ENCODE results near the gene TMEM256. TPM values are rescaled to one million over a fixed set of nuclear protein-coding genes. Genes with fewer than 3 reads are reported as not detected.

Gene TMEM256
- total RNA-seq, 2 donors from 2014 or later = 133 to 175 TPM

GRCh38 chr17:7408863-7409262, 5.0 kb upstream of the TMEM256 start:
- 89 to 92% methylated on average over 3 to 6 of the region's 6 CpGs for WGBS, 2 experiments (ENCODE audit: insufficient coverage in 1 of 2, insufficient read length in 1 of 2)
- H3K27ac Mint-ChIP-seq = no peak overlapping the region

DNA sequence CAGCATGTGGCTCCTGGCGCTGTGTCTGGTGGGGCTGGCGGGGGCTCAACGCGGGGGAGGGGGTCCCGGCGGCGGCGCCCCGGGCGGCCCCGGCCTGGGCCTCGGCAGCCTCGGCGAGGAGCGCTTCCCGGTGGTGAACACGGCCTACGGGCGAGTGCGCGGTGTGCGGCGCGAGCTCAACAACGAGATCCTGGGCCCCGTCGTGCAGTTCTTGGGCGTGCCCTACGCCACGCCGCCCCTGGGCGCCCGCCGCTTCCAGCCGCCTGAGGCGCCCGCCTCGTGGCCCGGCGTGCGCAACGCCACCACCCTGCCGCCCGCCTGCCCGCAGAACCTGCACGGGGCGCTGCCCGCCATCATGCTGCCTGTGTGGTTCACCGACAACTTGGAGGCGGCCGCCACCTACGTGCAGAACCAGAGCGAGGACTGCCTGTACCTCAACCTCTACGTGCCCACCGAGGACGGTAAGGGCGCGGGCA, 4.4 kb upstream of the TMEM256 start:
- Histone ChIP-seq H3K36me3 (ENCODE audit: control insufficient read depth, insufficient read depth, low read length) (peaks cover 24% of the 10 kb centered on the region), H3K4me3 (ENCODE audit: low read length) (no peak overlapping the region), H3K27me3 (ENCODE audit: control insufficient read depth, insufficient read depth, low read length, poor library complexity, severe bottlenecking) (no peaks in the 10 kb centered on the region), H3K9me3 (ENCODE audit: control insufficient read depth, low read length) (no peaks in the 10 kb centered on the region), H3K27ac (ENCODE audit: low read depth, low read length) (no peak overlapping the region), H3K9ac (ENCODE audit: extremely low read depth, low read length, poor library complexity, severe bottlenecking) (no peak overlapping the region), H3K4me1 (ENCODE audit: control insufficient read depth, insufficient read depth, low read length) (no peaks in the 10 kb centered on the region)
- Mint-ChIP-seq H3K9me3 (no peaks in the 10 kb centered on the region), H3K4me1 (peaks cover 10% of the 10 kb centered on the region), H3K27me3 (ENCODE audit: insufficient read depth) (peaks cover 16% of the 10 kb centered on the region), H3K36me3 (ENCODE audit: low read depth) (peaks cover 27% of the 10 kb centered on the region), H3K27ac (no peak overlapping the region), H3K4me3 (peak overlapping the region; percentile 42)
- peak; percentile 70 for DNase-seq
- TF ChIP-seq CTCF (conservative IDR thresholded peaks at IDR 0.05) = no peak
- 89 to 96% methylated on average over 30 to 58 of the region's 58 CpGs for WGBS, 2 experiments (ENCODE audit: insufficient coverage in 1 of 2, insufficient read length in 1 of 2)

More at GRCh38 chr17:7408863-7409262, 5.0 kb upstream of the TMEM256 start:
- Histone ChIP-seq H3K9me3 (ENCODE audit: control insufficient read depth, low read length) (no peaks in the 10 kb centered on the region), H3K27ac (ENCODE audit: low read depth, low read length) (no peak overlapping the region), H3K9ac (ENCODE audit: extremely low read depth, low read length, poor library complexity, severe bottlenecking) (no peak overlapping the region), H3K4me3 (ENCODE audit: low read length) (no peak overlapping the region), H3K4me1 (ENCODE audit: control insufficient read depth, insufficient read depth, low read length) (no peaks in the 10 kb centered on the region), H3K27me3 (ENCODE audit: control insufficient read depth, insufficient read depth, low read length, poor library complexity, severe bottlenecking) (no peaks in the 10 kb centered on the region), H3K36me3 (ENCODE audit: control insufficient read depth, insufficient read depth, low read length) (peaks cover 24% of the 10 kb centered on the region)
- Mint-ChIP-seq H3K9me3 (no peaks in the 10 kb centered on the region), H3K4me3 (peak overlapping the region; percentile 29), H3K4me1 (peaks cover 10% of the 10 kb centered on the region), H3K36me3 (ENCODE audit: low read depth) (peaks cover 27% of the 10 kb centered on the region), H3K27me3 (ENCODE audit: insufficient read depth) (peaks cover 16% of the 10 kb centered on the region)
- no peak for DNase-seq
- TF ChIP-seq CTCF (conservative IDR thresholded peaks at IDR 0.05) = no peak

DNA sequence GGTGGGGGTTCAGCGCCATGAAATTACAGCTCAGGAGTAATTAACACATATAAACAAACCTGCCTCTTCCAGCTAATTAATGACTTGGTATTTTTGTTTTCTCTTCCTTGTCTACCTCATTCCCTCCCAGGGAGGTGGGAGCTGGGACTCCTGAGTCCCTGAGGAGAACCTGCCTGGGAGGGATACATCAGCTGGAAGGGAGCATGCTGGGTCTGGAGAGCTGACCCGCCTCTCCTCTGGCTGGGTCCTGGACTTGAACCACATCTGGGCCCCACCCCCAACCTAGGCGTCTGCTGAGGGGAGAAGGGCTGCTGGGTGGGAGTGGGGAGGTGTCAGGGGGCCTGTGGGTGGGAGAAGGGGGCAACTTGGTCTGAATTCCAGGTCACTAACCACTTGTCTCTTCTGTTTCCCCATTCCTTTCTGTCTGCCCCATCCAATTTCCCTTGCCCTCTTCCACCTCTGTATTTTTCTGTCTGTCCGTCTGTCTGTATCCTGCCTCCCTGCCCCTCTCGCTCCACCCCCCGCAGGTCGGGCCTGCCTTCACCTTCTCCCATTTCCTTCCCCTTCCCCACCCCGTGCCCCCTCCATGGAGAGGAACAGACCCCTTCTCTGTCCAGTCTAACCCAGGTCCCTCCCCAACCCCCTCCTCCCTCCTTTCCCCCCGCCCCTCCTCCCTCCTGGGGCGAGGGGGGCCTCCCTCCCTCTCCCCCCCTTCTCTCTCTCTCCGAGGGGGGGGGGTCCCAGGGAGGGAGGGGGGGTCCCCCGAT, 3.8 kb upstream of the TMEM256 start, which contains the start of gene NLGN2:
Gene NLGN2 (plus strand): TSS at position 361 of the 767 bp plus-strand sequence. CDS start 411 bp downstream, outside the sequence.
- no peak for TF ChIP-seq CTCF (conservative IDR thresholded peaks at IDR 0.05)
- H3K27me3 ChIP-seq (ENCODE audit: control insufficient read depth, insufficient read depth, low read length, poor library complexity, severe bottlenecking) = no peaks in the 10 kb centered on the region
- H3K9me3 ChIP-seq (ENCODE audit: control insufficient read depth, low read length) = no peaks in the 10 kb centered on the region
- peaks cover 16% of the 10 kb centered on the region for H3K27me3 Mint-ChIP-seq (ENCODE audit: insufficient read depth)
- no peak within 1 kb of the TSS for H3K27ac ChIP-seq (ENCODE audit: low read depth, low read length)
- 89 to 100% methylated on average over 1 to 7 of the region's 12 CpGs for WGBS, 2 experiments (ENCODE audit: insufficient coverage in 1 of 2, insufficient read length in 1 of 2)
- no peak within 1 kb of the TSS for H3K9ac ChIP-seq (ENCODE audit: extremely low read depth, low read length, poor library complexity, severe bottlenecking)
- H3K4me3 ChIP-seq (ENCODE audit: low read length) = no peak within 1 kb of the TSS
- peaks cover 16% of the 10 kb centered on the region for H3K4me1 Mint-ChIP-seq
- H3K4me3 Mint-ChIP-seq = peak within 1 kb of the TSS; percentile 42
- peaks cover 24% of the 10 kb centered on the region for H3K36me3 ChIP-seq (ENCODE audit: control insufficient read depth, insufficient read depth, low read length)
- H3K27ac Mint-ChIP-seq = no peak within 1 kb of the TSS
- H3K36me3 Mint-ChIP-seq (ENCODE audit: low read depth) = peaks cover 27% of the 10 kb centered on the region
- no peak for DNase-seq
- no peaks in the 10 kb centered on the region for H3K4me1 ChIP-seq (ENCODE audit: control insufficient read depth, insufficient read depth, low read length)
- no peaks in the 10 kb centered on the region for H3K9me3 Mint-ChIP-seq
